Tongue (tissue), 2 donors: ENCODE measurements around the gene NR1D1. TPM values are rescaled to one million over a fixed set of nuclear protein-coding genes. Genes with fewer than 3 reads are reported as not detected.

Source experiments
- DNase-seq: peaks from one replicate; pipeline ENCODE4 v3.0.0-alpha.2; 2015
- total RNA-seq: library from RNA; depleted of rRNA; stranded (reverse); fragments of >200 nt; gene quantifications from one replicate; pipeline ENCODE4 v1.2.3, GENCODE V29; 2014

The NR1D1 gene
- total RNA-seq, 1 donor from 2014 or later: 2.4 TPM

GRCh38 chr17:40097087-40097486 is 3.3 kb downstream of the NR1D1 start:
- no peak for DNase-seq

GRCh38 chr17:40095944-40096791 is 4.2 kb downstream of the NR1D1 start:
- no peak for DNase-seq

- no peak for DNase-seq
Observed at GRCh38 chr17:40095351-40095943, 4.9 kb downstream of the NR1D1 start.

GRCh38 chr17:40094874-40095273 is 5.5 kb downstream of the NR1D1 start:
- no peak for DNase-seq

GRCh38 chr17:40093580-40094201 is 6.7 kb downstream of the NR1D1 start:
- no peak for DNase-seq

- no peak for DNase-seq
Observed at GRCh38 chr17:40093005-40093579, 7.3 kb downstream of the NR1D1 start.

- DNase-seq: peak; percentile 35
Observed at GRCh38 chr17:40092581-40092980, 7.8 kb downstream of the NR1D1 start.

- peak; percentile 46 for DNase-seq
Observed at GRCh38 chr17:40091691-40092397, 8.5 kb downstream of the NR1D1 start.

GRCh38 chr17:40090237-40091119 is 9.9 kb downstream of the NR1D1 start:
- peak; percentile 48 for DNase-seq

- no peak for DNase-seq
Observed at GRCh38 chr17:40089077-40089895, 11.1 kb downstream of the NR1D1 start.

- no peak for DNase-seq
Observed at GRCh38 chr17:40087903-40088718, 12.3 kb downstream of the NR1D1 start.

GRCh38 chr17:40087049-40087794 is 13.2 kb downstream of the NR1D1 start:
- DNase-seq: no peak

GRCh38 chr17:40086150-40087044 is 14.0 kb downstream of the NR1D1 start:
- peak; percentile 69 for DNase-seq

GRCh38 chr17:40084477-40084876 is 15.9 kb downstream of the NR1D1 start:
- no peak for DNase-seq

- DNase-seq: no peak
Observed at GRCh38 chr17:40079545-40079944, 20.8 kb downstream of the NR1D1 start.

GRCh38 chr17:40076591-40076990 is 23.8 kb downstream of the NR1D1 start:
- no peak for DNase-seq

- no peak for DNase-seq
Observed at GRCh38 chr17:40075942-40076498, 24.4 kb downstream of the NR1D1 start.
